ENCODE measurements around the gene PCGF2.

Gene PCGF2

GRCh38 chr17:38751144-38751807, 3.1 kb upstream of the PCGF2 start:
- no peak for DNase-seq (ENCODE audit: low read depth)

GRCh38 chr17:38750312-38751121, 2.4 kb upstream of the PCGF2 start:
- no peak for DNase-seq (ENCODE audit: low read depth)

- DNase-seq (ENCODE audit: low read depth), result no peak
These were observed 1.8 kb upstream of the PCGF2 start for GRCh38 chr17:38750044-38750311.

- no peak for DNase-seq (ENCODE audit: low read depth)
These were observed 1.3 kb upstream of the PCGF2 start for GRCh38 chr17:38749223-38750043.

- DNase-seq (ENCODE audit: low read depth), result no peak
These were observed 721 bp upstream of the PCGF2 start for GRCh38 chr17:38748892-38749222.

GRCh38 chr17:38747463-38748148, 530 bp downstream of the PCGF2 start:
- no peak for DNase-seq (ENCODE audit: low read depth)

- no peak for DNase-seq (ENCODE audit: low read depth)
These were observed 1.2 kb downstream of the PCGF2 start for GRCh38 chr17:38746849-38747462.

GRCh38 chr17:38746004-38746848, 1.9 kb downstream of the PCGF2 start:
- no peak for DNase-seq (ENCODE audit: low read depth)

- DNase-seq (ENCODE audit: low read depth), result no peak
These were observed 2.6 kb downstream of the PCGF2 start for GRCh38 chr17:38745545-38745944.

- DNase-seq (ENCODE audit: low read depth), result no peak
These were observed 4.5 kb downstream of the PCGF2 start for GRCh38 chr17:38743556-38744171.

- DNase-seq (ENCODE audit: low read depth), result no peak
These were observed 5.5 kb downstream of the PCGF2 start for GRCh38 chr17:38742411-38743308.

- DNase-seq (ENCODE audit: low read depth), result no peak
These were observed 6.2 kb downstream of the PCGF2 start for GRCh38 chr17:38741921-38742410.

- no peak for DNase-seq (ENCODE audit: low read depth)
These were observed 6.7 kb downstream of the PCGF2 start for GRCh38 chr17:38741461-38741860.

- no peak for DNase-seq (ENCODE audit: low read depth)
These were observed 7.3 kb downstream of the PCGF2 start for GRCh38 chr17:38740806-38741205.

GRCh38 chr17:38740044-38740443, 8.1 kb downstream of the PCGF2 start:
- DNase-seq (ENCODE audit: low read depth), result no peak

GRCh38 chr17:38739305-38739704, 8.8 kb downstream of the PCGF2 start:
- no peak for DNase-seq (ENCODE audit: low read depth)

- DNase-seq (ENCODE audit: low read depth), result no peak
These were observed 9.4 kb downstream of the PCGF2 start for GRCh38 chr17:38738686-38739085.

- DNase-seq (ENCODE audit: low read depth), result no peak
These were observed 10.0 kb downstream of the PCGF2 start for GRCh38 chr17:38738007-38738662.
